Measurements from ENCODE around the gene GRAMD1A.
"Not testable (repeated sequence)": the region's sequence is repeated elsewhere in the genome, so short reads cannot be mapped to it uniquely, and the experiment has no call there.

GRAMD1A gene

GRCh38 chr19:35038623-35039512 is 38.7 kb downstream of the GRAMD1A start:
- no peak for DNase-seq

DNA sequence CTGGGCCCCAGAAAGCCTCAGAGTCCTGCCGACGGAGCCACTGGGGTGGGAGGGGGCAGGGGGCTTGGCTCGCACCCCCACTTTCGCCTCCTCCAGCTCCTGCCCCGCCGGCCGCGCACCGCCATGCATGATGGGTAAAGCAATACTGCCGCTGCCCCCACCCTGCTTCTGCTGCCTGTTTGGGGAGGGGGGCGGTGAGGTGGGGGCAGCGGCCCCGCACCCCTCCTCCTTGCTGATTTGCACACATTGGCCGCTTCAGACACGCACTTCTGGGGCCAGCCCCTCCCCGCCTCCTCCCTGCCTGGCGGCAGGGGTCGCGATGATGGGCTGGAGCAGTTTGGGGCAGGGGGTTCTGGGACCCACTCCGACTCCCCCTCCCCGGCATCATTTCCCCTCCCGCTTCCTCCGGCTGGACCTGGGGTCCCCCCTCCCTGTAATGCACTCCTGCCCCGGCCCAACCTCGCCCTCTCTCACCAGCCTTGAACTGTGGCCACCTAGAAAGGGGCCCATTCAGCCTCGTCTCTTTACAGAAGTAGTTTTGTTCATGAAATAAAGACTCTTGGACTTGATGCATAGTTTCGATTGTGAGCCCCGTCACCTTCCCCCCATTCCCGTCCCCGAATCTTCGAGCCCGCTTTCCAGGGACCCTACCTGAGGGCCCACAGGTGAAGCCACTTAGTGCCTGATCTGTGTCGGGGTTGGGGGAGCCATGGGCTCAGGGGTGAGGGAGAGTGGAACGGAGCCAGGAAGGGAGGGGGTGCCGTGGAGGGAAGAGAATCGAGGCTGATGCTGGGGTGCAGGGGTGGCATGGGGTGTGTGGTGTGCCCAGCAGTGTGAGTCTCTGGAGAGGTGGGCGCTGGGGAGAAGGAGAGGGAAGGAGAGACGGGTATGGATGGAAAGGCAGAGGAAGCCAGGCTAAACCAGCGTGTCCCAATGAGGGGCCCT is 40.0 kb downstream of the GRAMD1A start:
- no peak for DNase-seq

GRCh38 chr19:35040826-35041547 is 40.9 kb downstream of the GRAMD1A start:
- no peak for DNase-seq

DNA sequence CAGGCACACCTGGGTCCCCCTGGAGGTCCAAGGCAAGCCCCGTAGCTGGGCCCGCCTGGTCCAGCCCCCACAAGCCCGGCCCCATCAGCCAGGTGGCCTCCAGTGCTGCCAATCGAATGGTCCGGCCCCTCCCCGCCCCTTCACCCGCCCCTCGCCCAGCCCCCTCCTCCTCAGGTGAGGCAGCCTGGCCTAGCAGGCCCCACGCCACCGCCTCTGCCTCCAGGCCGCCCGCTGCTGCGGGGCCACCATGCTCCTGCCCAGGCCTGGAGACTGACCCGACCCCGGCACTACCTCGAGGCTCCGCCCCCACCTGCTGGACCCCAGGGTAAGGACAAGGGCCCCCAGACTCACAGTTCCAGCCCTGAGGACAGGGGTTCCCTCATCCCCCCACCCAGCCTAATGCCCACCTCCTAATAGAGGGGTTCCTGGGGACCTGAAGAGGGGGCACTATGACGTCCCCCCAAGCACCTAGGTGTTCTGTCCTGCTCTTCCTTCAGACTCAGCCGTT is 41.5 kb downstream of the GRAMD1A start, which contains the start of gene HPN:
Gene HPN, plus strand, starts transcription at position 174 of the 508 bp plus-strand sequence. CDS start 786 bp downstream, outside the sequence.
- no peak for DNase-seq

DNA sequence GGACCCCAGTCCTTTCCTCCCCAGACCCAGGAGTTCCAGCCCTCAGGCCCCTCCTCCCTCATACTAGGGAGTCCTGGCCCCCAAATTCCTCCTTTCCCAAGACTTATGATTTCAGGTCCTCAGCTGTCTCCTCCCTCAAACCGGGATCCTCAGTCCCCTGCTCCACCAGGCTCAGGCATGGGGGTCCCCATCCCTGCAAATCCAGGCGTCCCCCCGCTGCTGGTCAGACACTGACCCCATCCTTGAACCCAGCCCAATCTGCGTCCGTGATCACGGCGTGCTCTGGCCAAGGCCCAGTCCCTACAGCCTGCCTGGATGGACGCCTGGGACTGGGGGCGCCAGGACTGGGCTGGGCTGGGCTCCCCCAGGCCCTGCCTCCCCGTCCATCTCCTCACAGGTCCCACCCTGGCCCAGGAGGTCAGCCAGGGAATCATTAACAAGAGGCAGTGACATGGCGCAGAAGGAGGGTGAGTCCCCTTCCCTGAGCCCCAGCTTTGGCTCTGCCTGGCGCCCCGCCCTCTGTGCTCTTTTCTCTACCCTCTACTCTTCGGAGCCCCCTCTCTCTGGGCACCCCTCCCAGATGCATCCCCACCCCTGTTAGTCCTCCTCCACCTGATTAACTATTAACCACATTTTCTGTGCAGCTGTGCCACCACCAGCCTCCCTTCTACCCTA is 42.1 kb downstream of the GRAMD1A start:
- no peak for DNase-seq

GRCh38 chr19:35042954-35043604 is 43.0 kb downstream of the GRAMD1A start:
- no peak for DNase-seq

GRCh38 chr19:35043906-35044305 is 43.8 kb downstream of the GRAMD1A start:
- DNase-seq = no peak

- DNase-seq = peak; percentile 68
Measured at GRCh38 chr19:35044317-35045117, 44.4 kb downstream of the GRAMD1A start.

GRCh38 chr19:35045667-35046300 is 45.7 kb downstream of the GRAMD1A start:
- no peak for DNase-seq

DNA sequence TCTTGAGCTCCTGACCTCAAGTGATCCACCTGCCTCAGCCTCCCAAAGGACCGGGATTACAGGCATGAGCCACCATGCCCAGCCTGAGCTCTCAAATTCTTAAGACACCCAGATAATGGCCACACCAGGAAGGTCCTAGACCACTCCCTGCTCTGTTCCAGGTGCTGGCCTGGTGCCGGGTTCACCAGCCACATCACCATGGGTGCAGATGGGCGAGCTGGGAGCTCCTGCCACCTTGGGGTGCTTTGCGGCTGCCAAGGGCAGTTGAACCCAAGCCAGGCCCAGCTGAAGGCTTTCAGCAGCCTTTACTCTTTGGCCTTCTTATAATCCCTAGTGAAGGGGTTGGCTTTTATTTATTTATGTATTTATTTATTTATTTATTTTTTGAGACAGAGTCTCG is 46.3 kb downstream of the GRAMD1A start:
- DNase-seq = no peak

- no peak for DNase-seq
Measured at GRCh38 chr19:35048911-35049411, 48.8 kb downstream of the GRAMD1A start.

- no peak for DNase-seq
Measured at GRCh38 chr19:35049456-35049855, 49.3 kb downstream of the GRAMD1A start.

DNA sequence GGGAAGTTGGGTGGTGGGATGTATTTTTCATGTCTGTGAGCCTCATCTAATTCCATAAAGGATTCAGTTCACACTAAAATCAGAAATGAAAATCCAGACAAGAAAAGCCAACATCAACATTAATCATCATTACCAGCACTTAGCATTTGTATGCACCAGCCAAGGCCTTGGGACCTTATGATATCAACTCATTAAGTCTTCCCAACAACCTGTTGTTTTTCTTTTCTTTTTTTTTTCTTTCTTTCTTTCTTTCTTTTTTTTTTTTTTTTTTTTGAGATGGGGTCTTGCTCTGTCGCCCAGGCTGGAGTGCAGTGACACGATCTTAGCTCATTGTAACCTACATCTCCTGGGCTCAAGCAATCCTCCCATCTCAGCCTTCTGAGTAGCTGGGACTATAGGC is 50.5 kb downstream of the GRAMD1A start:
- DNase-seq = not testable (repeated sequence)

DNA sequence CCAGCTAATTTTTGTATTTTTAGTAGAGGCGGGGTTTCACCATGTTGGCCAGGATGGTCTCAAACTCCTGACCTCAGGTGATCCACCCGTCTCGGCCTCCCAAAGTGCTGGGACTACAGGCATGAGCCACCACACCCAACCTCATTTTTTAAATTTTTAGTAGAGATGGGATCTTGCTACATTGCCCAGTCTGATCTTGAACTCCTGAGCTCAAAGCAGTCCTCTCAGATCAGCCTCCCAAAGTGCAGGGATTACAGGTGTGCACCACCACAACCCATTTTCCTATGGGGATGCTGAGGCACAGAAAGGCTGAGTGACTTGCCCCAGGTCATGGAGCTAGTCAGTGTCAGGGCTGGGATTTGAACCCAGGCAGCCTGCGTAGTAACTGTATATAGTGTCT is 51.1 kb downstream of the GRAMD1A start:
- not testable (repeated sequence) for DNase-seq

DNA sequence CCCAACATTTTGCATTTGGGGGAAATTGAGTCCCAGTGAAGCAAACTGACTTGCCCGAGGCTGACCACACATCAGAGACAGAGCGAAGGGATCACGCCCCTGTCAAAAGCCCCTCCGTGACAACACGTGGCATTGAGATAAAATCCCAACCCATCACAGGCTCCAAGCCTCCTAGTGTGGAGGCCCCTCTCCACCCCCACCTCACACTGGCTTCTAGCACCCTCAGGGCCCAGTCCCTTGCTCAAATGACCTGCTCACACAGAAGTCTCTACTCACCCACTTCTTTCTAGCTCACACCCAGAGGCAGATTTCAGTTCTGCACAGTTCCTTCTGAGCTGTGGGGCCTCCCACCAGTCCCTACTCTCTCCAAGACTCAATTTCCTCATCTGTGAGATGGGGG is 51.7 kb downstream of the GRAMD1A start:
- DNase-seq = no peak

DNA sequence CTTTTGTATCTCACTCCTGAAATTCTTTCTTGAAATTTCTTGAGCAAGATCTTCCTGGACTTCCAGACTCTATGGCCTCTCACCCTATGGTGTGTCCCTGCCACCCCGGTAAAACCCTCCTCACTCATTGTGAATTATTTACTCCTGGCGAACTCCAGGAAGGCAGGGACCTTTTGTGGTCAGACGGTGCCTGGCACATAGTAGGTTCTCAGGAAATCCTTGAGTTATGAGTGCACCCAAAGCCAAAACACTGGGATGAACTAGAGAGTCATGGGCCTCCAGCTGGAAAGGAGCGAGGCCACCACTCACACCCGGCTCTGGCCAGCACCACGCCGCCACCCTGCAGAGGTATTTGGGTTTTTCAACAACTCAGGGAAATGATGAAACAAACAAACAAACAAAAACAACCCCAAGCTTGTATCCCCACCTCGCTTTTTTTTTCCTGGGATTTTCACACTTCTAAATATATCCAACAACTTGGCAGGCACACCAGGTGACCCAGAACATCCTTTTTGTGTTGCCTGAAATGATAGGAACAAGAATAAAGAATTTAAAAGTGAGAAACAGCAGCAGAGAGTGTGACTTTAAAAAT is 52.6 kb downstream of the GRAMD1A start:
- no peak for DNase-seq

- no peak for DNase-seq
Measured at GRCh38 chr19:35053667-35054293, 53.7 kb downstream of the GRAMD1A start.

- DNase-seq = no peak
Measured at GRCh38 chr19:35054626-35055025, 54.5 kb downstream of the GRAMD1A start.

DNA sequence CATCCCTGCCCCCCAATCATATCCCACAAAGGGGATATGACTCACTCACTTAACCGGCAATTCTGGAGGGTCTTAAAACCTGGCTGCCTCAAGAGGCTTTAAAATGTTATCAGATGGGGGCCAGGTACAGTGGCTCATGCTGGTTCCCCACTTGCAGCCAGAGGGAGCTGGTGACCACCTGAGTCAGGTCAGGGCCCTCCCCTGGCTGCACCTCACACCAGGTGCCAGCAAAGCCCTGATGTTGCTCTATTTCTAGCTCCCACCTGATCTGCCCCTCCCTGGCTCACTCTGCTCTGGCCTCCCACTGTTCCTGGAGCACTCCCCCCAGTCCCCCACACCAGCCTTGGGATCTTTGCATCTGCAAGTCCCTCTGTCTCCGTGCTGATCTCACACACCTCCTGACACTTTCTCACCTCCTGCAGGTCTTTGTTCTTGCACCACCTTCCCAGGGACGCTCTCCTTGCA is 55.6 kb downstream of the GRAMD1A start:
- no peak for DNase-seq
